GM12872 (cell line): ENCODE measurements around the gene EVPL.

Experiments used
- CTCF ChIP-seq: IDR thresholded peaks from 3 replicates; pipeline ENCODE4 v1.5.1; 2011; ENCODE audit warnings: low read depth, mild to moderate bottlenecking, low read length, moderate library complexity; ENCODE audit not compliant: insufficient read depth

EVPL gene

GRCh38 chr17:76025294-76025693 lies 1.8 kb downstream of the EVPL start:
- no peak for TF ChIP-seq CTCF

GRCh38 chr17:76024353-76024752 lies 2.8 kb downstream of the EVPL start:
- TF ChIP-seq CTCF: no peak

GRCh38 chr17:76023900-76024237 lies 3.2 kb downstream of the EVPL start:
- no peak for TF ChIP-seq CTCF

GRCh38 chr17:76022973-76023899 lies 3.9 kb downstream of the EVPL start:
- no peak for TF ChIP-seq CTCF

GRCh38 chr17:76022285-76022684 lies 4.8 kb downstream of the EVPL start:
- no peak for TF ChIP-seq CTCF

GRCh38 chr17:76019833-76020467 lies 7.2 kb downstream of the EVPL start:
- no peak for TF ChIP-seq CTCF

GRCh38 chr17:76018801-76019200 lies 8.3 kb downstream of the EVPL start:
- TF ChIP-seq CTCF: no peak
